ENCODE results near the gene TSHZ2.

DNA sequence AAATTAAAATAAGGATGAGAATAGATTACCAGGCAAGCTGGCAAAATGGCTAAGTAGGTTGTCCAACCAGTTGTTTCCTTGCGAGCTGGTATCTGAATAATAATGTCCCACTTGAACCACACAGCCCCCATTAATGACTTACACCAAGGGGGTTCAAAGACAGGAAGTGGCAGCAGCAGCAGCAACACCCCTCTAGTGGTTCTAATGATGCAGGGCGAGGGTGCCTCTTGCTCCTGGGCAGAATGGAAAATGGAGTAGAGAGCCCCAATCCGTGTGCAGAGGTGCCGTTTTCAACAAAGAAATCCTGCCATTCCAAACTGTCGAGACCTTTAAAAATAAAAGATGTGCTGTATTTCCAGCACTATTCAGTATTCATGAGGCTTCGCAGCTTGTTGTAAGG, 218.1 kb downstream of the TSHZ2 start:
- no peak for TF ChIP-seq POLR2A (IDR thresholded peaks at IDR 0.05)
- TF ChIP-seq, protein P1, sequence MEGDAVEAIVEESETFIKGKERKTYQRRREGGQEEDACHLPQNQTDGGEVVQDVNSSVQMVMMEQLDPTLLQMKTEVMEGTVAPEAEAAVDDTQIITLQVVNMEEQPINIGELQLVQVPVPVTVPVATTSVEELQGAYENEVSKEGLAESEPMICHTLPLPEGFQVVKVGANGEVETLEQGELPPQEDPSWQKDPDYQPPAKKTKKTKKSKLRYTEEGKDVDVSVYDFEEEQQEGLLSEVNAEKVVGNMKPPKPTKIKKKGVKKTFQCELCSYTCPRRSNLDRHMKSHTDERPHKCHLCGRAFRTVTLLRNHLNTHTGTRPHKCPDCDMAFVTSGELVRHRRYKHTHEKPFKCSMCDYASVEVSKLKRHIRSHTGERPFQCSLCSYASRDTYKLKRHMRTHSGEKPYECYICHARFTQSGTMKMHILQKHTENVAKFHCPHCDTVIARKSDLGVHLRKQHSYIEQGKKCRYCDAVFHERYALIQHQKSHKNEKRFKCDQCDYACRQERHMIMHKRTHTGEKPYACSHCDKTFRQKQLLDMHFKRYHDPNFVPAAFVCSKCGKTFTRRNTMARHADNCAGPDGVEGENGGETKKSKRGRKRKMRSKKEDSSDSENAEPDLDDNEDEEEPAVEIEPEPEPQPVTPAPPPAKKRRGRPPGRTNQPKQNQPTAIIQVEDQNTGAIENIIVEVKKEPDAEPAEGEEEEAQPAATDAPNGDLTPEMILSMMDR (IDR thresholded peaks at IDR 0.05): no peak

Measured in testis (tissue), 2 donors.